A172 (cell line): ENCODE measurements around the gene COL6A5. TPM values are rescaled to one million over a fixed set of nuclear protein-coding genes. Genes with fewer than 3 reads are reported as not detected.

Experiments
- DNase-seq: peaks from one replicate; pipeline ENCODE4 v3.0.0-alpha.2; 2015; ENCODE audit warnings: low spot score
- total RNA-seq: library from RNA; depleted of rRNA; stranded (reverse); fragments of >200 nt; shearing (Covaris generic); gene quantifications from 2 replicates; pipeline ENCODE4 v1.2.3, GENCODE V29; 2014; rRNA removed

Gene COL6A5
- total RNA-seq, 1 experiment from 2014 or later: under 0.01 TPM

DNA sequence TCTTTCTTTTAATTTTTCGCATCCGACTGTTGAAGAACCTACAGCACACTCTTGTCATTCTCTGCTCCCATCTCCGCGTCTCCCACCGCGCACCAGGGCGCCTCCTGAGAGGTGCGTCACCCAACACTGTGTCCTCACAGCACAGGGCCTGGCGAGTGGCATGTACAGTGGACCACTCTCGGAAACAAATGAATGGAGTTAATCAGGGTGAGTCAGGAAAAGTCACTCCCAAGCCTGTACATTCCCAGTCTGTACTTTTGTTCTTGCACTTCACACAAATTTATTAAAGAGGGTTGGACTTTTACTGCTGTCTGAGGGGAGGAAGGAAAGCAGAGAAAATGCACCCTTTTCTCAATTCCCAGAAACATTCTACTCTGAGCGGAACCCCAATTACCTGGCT lies 172.1 kb downstream of the COL6A5 start:
- DNase-seq: no peak

- no peak for DNase-seq
These were observed 174.3 kb downstream of the COL6A5 start for GRCh38 chr3:130519754-130520153.

- no peak for DNase-seq
These were observed 176.9 kb downstream of the COL6A5 start for GRCh38 chr3:130522399-130522798.

DNA sequence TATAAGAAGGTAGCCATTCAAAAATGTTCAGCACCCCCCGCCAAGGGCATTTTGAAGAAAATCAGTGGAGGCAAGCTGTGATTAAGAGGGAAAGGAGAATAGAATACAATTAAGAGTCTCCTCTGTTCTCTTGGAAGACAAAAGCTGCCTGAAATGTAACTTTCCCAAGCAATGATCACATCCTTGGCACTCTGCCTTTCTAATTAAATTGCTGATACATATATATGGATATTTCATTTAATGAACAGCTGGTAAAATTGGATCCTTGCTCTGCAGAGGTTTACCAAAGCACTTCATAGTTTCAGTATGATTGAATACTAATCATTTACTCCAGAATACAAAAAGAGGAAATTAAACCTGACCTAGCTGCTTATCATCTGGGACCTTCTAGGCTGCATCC lies 182.0 kb downstream of the COL6A5 start:
- DNase-seq: no peak

- DNase-seq: no peak
These were observed 182.6 kb downstream of the COL6A5 start for GRCh38 chr3:130528120-130528519.

DNA sequence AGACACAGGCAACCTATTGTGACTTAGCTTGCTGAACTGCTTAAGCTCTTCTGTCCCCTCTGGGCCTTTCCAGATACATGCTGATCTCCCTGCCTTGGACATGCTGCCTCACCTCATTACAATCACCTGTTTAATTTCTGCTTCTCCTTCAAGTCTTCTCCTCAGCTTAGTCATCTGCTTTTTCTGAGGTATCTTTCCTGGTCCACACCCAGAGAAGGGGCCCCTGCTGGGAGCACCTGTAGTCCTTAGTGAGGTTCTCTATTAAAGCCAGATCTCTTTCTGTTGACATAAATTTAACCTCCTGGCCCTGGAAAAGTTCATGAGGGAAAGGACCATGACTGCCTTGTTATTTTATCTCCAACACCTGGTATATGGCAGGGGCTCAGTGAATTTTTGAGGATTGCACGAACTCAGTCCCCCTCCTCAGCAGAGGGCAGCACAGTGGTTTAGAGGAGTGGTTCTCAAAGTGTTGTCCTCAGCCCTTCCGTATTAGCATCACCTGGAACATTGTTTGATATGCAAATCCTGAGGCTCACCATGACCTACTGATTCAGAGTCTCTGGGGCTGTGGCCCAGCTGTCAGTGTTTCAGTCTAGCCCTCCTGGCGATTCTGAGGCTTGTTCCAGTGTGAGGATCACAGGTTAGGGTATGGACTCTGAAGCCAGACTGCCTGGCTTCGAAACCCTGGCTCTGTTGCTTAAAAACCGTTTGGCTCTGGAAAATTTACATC lies 184.2 kb downstream of the COL6A5 start:
- DNase-seq: no peak

- no peak for DNase-seq
These were observed 187.8 kb downstream of the COL6A5 start for GRCh38 chr3:130533247-130533646.

Other genes with a start within 250 kb of the COL6A5 start
- not detected in 2 replicates for gene COL6A6, start 171.5 kb downstream of the COL6A5 start, total RNA-seq